ENCODE results near the gene HASPIN. TPM values are rescaled to one million over a fixed set of nuclear protein-coding genes. Genes with fewer than 3 reads are reported as not detected.

The HASPIN gene
- polyA plus RNA-seq, 3 donors: 0.05 TPM; not detected in 2

GRCh38 chr17:3679531-3680126 is 44.1 kb upstream of the HASPIN start:
- Histone ChIP-seq H3K4me1 (ENCODE audit: control insufficient read depth in 1 of 2, insufficient read depth in 2 of 2, low read length in 2 of 2) (peaks cover 18 to 32% of the 10 kb centered on the region in 2 donors), H4K20me1 (ENCODE audit: insufficient read depth, low read length) (no peaks in the 10 kb centered on the region), H3K27ac (ENCODE audit: low read depth in 1 of 2, low read length in 2 of 2) (no peak overlapping the region), H3K36me3 (replicated peaks in 1 of 2; ENCODE audit: control insufficient read depth in 1 of 2, insufficient read depth in 2 of 2, low read length in 2 of 2) (no peaks in the 10 kb centered on the region), H2AFZ (ENCODE audit: insufficient read depth, low read depth, low read length, poor library complexity, severe bottlenecking) (peak overlapping the region; percentile 26), H3K9me3 (replicated peaks in 1 of 2; ENCODE audit: control insufficient read depth in 1 of 2, insufficient read depth in 1 of 2, low read length in 2 of 2) (no peaks in the 10 kb centered on the region), H3K4me2 (replicated peaks; ENCODE audit: extremely low read depth, low read length, poor library complexity, severe bottlenecking) (no peak overlapping the region), H3K9ac (ENCODE audit: insufficient read depth, low read length, poor library complexity, severe bottlenecking) (no peak overlapping the region), H3K79me2 (ENCODE audit: insufficient read depth, low read length) (no peaks in the 10 kb centered on the region), H3K4me3 (replicated peaks in 1 of 3; ENCODE audit: low read depth in 2 of 3, low read length in 3 of 3) (peak overlapping the region in 1 of 3 experiments; percentile 9), H3K27me3 (ENCODE audit: control insufficient read depth in 2 of 2, insufficient read depth in 2 of 2, low read length in 2 of 2) (no peaks in the 10 kb centered on the region)
- DNase-seq: no peak
- Mint-ChIP-seq H3K9me3 (peaks cover 0 to 2% (median 0%) of the 10 kb centered on the region in 7 donors), H3K4me1 (peaks cover 28% of the 10 kb centered on the region), H3K36me3 (no peaks in the 10 kb centered on the region), H3K4me3 (peak overlapping the region in 1 of 2 donors; percentile 21), H3K27ac (no peak overlapping the region), H3K27me3 (ENCODE audit: low read depth in 3 of 3) (peaks cover 3 to 12% (median 7%) of the 10 kb centered on the region in 3 donors)
- 58% methylated on average over 17 of the region's 20 CpGs for WGBS (ENCODE audit: insufficient coverage)
- no peak for TF ChIP-seq CTCF (IDR thresholded peaks at IDR 0.05)
- intact Hi-C loops (cut with micrococcal nuclease): loop anchor here (5.0 kb wide), 2 partner anchors 43 to 148 kb away; partner anchors contain the start of gene HASPIN (in 2 of the 2)

GRCh38 chr17:3681057-3681456 is 42.6 kb upstream of the HASPIN start:
- peaks cover 18 to 32% of the 10 kb centered on the region in 2 donors for H3K4me1 ChIP-seq (ENCODE audit: control insufficient read depth in 1 of 2, insufficient read depth in 2 of 2, low read length in 2 of 2)
- H3K9ac ChIP-seq (ENCODE audit: insufficient read depth, low read length, poor library complexity, severe bottlenecking): no peak overlapping the region
- no peak overlapping the region for H3K4me2 ChIP-seq (replicated peaks; ENCODE audit: extremely low read depth, low read length, poor library complexity, severe bottlenecking)
- Mint-ChIP-seq H3K27me3 (ENCODE audit: low read depth in 3 of 3) (peaks cover 7 to 15% (median 12%) of the 10 kb centered on the region in 3 donors), H3K36me3 (no peaks in the 10 kb centered on the region), H3K27ac (peak overlapping the region in 2 of 7 donors; percentile 8 to 66), H3K9me3 (peaks cover 0 to 3% (median 0%) of the 10 kb centered on the region in 7 donors), H3K4me1 (peaks cover 28% of the 10 kb centered on the region), H3K4me3 (no peak overlapping the region)
- no peak for DNase-seq
- no peak overlapping the region for H3K27ac ChIP-seq (ENCODE audit: low read depth in 1 of 2, low read length in 2 of 2)
- no peak for TF ChIP-seq CTCF (IDR thresholded peaks at IDR 0.05)
- H4K20me1 ChIP-seq (ENCODE audit: insufficient read depth, low read length): no peaks in the 10 kb centered on the region
- no peak overlapping the region for H3K4me3 ChIP-seq (replicated peaks in 1 of 3; ENCODE audit: low read depth in 2 of 3, low read length in 3 of 3)
- no peaks in the 10 kb centered on the region for H3K36me3 ChIP-seq (replicated peaks in 1 of 2; ENCODE audit: control insufficient read depth in 1 of 2, insufficient read depth in 2 of 2, low read length in 2 of 2)
- H3K9me3 ChIP-seq (replicated peaks in 1 of 2; ENCODE audit: control insufficient read depth in 1 of 2, insufficient read depth in 1 of 2, low read length in 2 of 2): no peaks in the 10 kb centered on the region
- WGBS (ENCODE audit: insufficient coverage): 96% methylated on average over 10 of the region's 12 CpGs
- no peaks in the 10 kb centered on the region for H3K27me3 ChIP-seq (ENCODE audit: control insufficient read depth in 2 of 2, insufficient read depth in 2 of 2, low read length in 2 of 2)
- H3K79me2 ChIP-seq (ENCODE audit: insufficient read depth, low read length): no peaks in the 10 kb centered on the region
- H2AFZ ChIP-seq (ENCODE audit: insufficient read depth, low read depth, low read length, poor library complexity, severe bottlenecking): no peak overlapping the region
- intact Hi-C loops (cut with micrococcal nuclease): loop anchor here (5.0 kb wide), 2 partner anchors 41 to 146 kb away; partner anchors contain the start of gene HASPIN (in 2 of the 2)

Measured in CD14-positive monocyte (primary cell).